Adipocyte (in vitro differentiated cells): ENCODE measurements around the gene SNRNP27.
"Not testable (repeated sequence)": the region's sequence is repeated elsewhere in the genome, so short reads cannot be mapped to it uniquely, and the experiment has no call there.

Source experiments
- DNase-seq: peaks from one replicate; pipeline ENCODE4 v3.0.0-alpha.2; 2015; ENCODE audit warnings: low read depth
- H3K27me3 ChIP-seq: replicated peaks from 2 replicates; pipeline ENCODE4 v1.7.0; 2013; ENCODE audit warnings: mild to moderate bottlenecking, low read length, moderate library complexity; ENCODE audit not compliant: control insufficient read depth, insufficient read depth
- H3K36me3 ChIP-seq: 2 replicates; pipeline ENCODE4 v1.7.0; 2013; ENCODE audit warnings: low read length, mild to moderate bottlenecking, moderate library complexity; ENCODE audit not compliant: control insufficient read depth, insufficient read depth, severe bottlenecking
- H3K4me1 ChIP-seq: 2 replicates; pipeline ENCODE4 v1.7.0; 2013; ENCODE audit warnings: mild to moderate bottlenecking, low read length, moderate library complexity; ENCODE audit not compliant: control insufficient read depth, insufficient read depth
- H3K4me3 ChIP-seq: 2 replicates; pipeline ENCODE4 v1.7.0; 2013; ENCODE audit warnings: mild to moderate bottlenecking, low read length, moderate library complexity
- H3K9ac ChIP-seq: 2 replicates; pipeline ENCODE4 v1.7.0; 2013; ENCODE audit warnings: mild to moderate bottlenecking, low read length, moderate library complexity
- H3K9me3 ChIP-seq: 2 replicates; pipeline ENCODE4 v1.7.0; 2013; ENCODE audit warnings: mild to moderate bottlenecking, low read length, moderate library complexity; ENCODE audit not compliant: control insufficient read depth

Gene SNRNP27

DNA sequence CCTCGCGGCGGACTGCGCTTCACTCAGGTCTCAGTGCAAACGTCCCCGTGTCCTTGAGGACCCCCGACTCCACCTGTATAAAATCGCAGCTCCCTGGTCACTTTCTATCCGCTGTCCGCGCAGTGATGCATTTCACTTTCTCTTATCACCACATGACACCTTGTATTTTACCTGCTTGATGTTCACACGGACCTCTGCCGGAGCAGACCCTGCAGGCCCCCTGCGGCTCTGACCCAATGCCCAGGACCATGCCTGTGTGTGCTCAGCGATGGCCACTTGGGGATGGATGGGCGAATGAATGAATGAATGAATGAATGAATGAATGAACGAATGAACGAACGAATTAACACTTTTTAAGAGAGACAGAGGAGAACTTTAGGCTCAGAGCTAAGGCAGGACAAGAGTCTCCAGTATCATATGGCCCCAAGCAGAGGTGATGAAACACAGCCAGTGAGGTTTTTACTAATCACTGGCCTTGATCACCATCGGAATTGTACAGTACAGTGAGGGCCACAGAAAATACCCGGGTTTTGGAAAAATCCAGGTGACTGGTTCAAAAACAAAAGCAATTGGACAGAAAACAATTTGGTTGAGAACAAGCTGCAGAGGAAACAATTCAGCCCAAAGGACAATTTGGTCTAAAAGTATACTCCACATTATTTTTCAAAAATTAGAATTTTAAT is 55.3 kb downstream of the SNRNP27 start:
- Histone ChIP-seq H3K4me3 (no peak overlapping the region), H3K9ac (no peak overlapping the region), H3K36me3 (no peaks in the 10 kb centered on the region), H3K27me3 (no peaks in the 10 kb centered on the region), H3K4me1 (peaks cover 27% of the 10 kb centered on the region), H3K9me3 (no peaks in the 10 kb centered on the region)
- no peak for DNase-seq

DNA sequence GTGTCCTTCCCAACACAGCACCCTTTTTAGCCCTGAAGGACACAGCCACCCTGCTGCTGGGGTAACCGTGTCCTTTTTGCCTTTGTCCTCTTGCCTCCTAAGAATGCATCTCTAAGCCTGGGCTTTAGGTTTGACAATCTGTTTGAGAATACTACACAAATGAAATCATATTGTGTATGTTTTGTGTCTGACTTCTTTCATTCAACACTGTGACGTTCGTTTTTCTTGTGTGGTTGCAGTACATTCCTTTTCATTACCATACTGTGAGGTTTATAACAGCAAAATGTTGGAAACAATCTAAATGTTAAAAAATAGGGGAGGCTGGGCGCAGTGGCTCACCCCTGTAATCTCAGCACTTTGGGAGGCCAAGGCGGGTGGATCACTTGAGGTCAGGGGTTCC is 56.5 kb downstream of the SNRNP27 start:
- H3K9me3 ChIP-seq = no peaks in the 10 kb centered on the region
- peaks cover 31% of the 10 kb centered on the region for H3K4me1 ChIP-seq
- no peak overlapping the region for H3K9ac ChIP-seq
- no peaks in the 10 kb centered on the region for H3K27me3 ChIP-seq
- H3K4me3 ChIP-seq = no peak overlapping the region
- no peaks in the 10 kb centered on the region for H3K36me3 ChIP-seq
- DNase-seq = peak; percentile 50

DNA sequence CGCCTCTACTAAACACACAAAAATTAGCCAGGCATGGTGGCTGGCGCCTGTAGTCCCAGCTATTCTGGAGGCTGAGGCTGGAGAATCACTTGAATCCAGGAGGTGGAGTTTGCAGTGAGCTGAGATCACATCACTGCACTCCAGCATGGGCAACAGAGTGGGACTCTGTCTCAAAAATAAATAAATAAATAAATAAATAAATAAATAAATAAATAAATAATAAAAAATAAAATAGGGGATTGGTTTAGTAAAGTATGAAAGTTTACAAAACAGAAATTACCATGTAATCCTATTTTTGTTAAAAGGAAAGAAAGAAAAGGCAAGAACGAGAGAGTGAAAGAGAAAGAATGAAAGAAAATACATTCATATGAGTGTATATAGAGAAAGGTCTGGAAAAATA is 56.9 kb downstream of the SNRNP27 start:
- DNase-seq, H3K4me3 ChIP-seq, H3K27me3 ChIP-seq, H3K9ac ChIP-seq, H3K9me3 ChIP-seq, H3K36me3 ChIP-seq: not testable (repeated sequence)
- peaks cover 31% of the 10 kb centered on the region for H3K4me1 ChIP-seq

DNA sequence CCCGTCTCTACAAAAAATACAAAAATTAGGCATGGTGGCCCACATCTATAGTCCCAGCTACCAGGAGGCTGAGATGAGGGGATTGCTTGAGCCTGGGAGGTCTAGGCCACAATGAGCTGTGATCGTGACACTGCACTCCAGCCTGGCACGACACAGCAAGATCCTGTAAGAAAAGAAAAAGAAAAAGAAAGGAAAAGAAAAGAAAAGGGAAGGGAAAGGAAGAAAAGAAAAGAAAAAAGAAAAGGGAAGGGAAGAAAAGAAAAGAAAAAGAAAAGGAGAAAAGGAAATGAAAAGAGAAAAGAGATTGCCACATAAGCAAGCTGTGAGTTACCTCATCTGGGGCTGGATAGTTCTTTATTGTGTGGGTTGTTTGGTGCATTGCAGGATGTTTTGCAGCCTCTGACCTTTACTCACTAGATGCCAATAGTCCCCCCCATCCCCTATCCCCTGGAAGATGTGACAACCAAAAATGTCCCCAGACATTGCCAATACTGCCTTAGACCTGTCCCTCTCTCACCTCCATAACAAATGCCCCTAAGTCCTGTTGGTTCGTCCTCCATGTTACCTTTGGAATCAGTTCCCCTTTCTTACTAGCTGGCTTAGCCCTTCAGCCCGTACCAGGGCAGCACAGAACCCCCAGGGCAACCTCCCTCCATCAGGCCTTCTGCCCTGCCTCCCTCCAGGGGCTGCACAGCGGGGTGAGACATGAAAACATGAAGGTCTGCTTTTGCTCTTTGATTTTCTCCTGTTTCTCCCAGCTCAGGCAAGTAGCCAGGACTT is 58.8 kb downstream of the SNRNP27 start:
- Histone ChIP-seq H3K27me3 (peaks cover 16% of the 10 kb centered on the region), H3K4me3 (peak overlapping the region; percentile 32), H3K4me1 (peaks cover 25% of the 10 kb centered on the region), H3K9ac (no peak overlapping the region), H3K36me3 (no peaks in the 10 kb centered on the region), H3K9me3 (no peaks in the 10 kb centered on the region)
- no peak for DNase-seq

DNA sequence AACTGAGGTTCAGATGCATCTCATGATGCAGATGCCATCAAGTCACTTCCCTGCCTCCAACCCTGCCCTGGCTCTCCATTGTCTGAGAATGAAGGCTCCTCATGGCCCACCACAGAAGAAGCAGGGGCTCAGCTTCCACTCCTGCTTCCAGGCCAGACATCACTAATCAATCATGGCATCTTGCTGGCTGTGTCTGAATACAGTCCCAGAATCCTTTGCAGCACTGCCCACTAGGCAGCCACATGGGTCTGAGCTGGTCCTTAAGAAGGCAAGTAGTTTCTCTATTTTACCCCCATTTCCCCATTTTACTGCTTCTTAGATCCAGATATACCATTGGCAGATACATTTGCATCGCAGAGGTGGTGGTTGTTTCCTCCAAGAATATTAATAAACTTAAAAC is 60.3 kb downstream of the SNRNP27 start:
- no peak overlapping the region for H3K9ac ChIP-seq
- no peak for DNase-seq
- peaks cover 21% of the 10 kb centered on the region for H3K4me1 ChIP-seq
- peaks cover 27% of the 10 kb centered on the region for H3K27me3 ChIP-seq
- H3K4me3 ChIP-seq = no peak overlapping the region
- H3K36me3 ChIP-seq = no peaks in the 10 kb centered on the region
- H3K9me3 ChIP-seq = no peaks in the 10 kb centered on the region
